ENCODE data around the gene DYNLRB2.
A peak's percentile ranks its signal among the peaks of the same experiment; 100 is the strongest.

The DYNLRB2 gene

DNA sequence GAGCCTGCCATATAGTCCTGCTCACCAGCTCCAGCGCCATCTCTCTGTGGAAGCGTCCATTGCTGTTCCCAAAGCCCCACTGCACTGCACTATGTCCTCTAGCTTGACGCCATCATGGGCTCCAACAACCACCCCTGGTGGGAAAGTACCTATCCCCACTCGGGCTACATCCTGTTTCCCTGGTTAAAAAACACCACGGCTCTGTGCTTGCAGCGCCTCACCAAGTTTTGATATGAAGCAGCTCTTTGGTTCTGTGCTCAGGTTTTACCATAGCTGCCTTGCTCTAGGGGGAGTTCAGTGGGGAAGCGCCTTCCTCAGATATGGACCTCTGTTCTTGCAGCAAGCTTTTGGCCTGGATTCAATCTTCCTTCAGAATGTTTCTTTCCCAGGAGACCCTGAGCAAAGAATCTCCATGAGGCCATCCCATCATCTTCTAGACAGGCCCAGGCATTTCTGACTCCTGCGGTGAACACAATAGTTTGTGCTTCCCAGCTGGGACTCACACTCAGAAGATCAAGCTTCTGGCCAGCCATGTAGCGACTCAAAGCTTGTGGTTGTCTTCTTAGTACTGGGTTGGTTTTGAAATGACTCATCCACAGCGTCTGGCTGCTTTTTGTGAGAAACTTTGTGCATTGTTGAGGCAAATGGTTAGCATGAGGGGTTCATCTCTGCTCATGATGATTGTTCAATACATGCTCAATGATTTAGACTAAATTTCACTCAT lies 39.5 kb downstream of the DYNLRB2 start:
- peaks cover 12% of the 10 kb centered on the region for H3K4me1 ChIP-seq (ENCODE audit: control insufficient read depth, insufficient read depth, low read length)
- H3K4me3 ChIP-seq (ENCODE audit: low read length) = no peak overlapping the region
- no peaks in the 10 kb centered on the region for H3K9me3 ChIP-seq (replicated peaks; ENCODE audit: low read length)
- H3K4me2 ChIP-seq (ENCODE audit: low read length) = no peak overlapping the region
- no peaks in the 10 kb centered on the region for H3K36me3 ChIP-seq (ENCODE audit: insufficient read depth, low read length)
- H3K27me3 ChIP-seq (ENCODE audit: control insufficient read depth, insufficient read depth, low read length) = no peaks in the 10 kb centered on the region
- no peak overlapping the region for H3K9ac ChIP-seq (ENCODE audit: low read depth, low read length)

DNA sequence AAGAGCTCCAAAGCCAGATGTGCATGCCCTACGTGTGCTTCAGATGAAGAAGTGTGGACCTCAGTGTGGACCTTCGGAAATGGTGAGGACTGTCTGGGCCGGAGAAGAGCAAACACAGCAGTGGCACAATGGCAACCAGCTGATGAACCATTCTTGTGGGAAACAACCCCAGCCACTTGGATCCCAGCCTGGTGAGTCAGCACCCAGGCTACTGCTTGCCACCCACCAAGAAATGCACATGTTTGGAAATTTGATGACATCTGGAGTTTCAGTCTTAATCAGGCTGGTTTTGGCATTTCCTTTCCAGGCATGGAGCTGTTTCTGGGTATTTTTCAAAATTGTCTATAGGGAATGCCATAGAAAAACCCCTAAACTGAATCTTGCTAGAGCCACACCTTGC lies 42.7 kb downstream of the DYNLRB2 start:
- H3K9me3 ChIP-seq (replicated peaks; ENCODE audit: low read length) = no peaks in the 10 kb centered on the region
- H3K4me3 ChIP-seq (ENCODE audit: low read length) = no peak overlapping the region
- no peaks in the 10 kb centered on the region for H3K36me3 ChIP-seq (ENCODE audit: insufficient read depth, low read length)
- no peak overlapping the region for H3K9ac ChIP-seq (ENCODE audit: low read depth, low read length)
- H3K4me2 ChIP-seq (ENCODE audit: low read length) = peak overlapping the region; percentile 24
- H3K27me3 ChIP-seq (ENCODE audit: control insufficient read depth, insufficient read depth, low read length) = no peaks in the 10 kb centered on the region
- H3K4me1 ChIP-seq (ENCODE audit: control insufficient read depth, insufficient read depth, low read length) = peaks cover 12% of the 10 kb centered on the region

DNA sequence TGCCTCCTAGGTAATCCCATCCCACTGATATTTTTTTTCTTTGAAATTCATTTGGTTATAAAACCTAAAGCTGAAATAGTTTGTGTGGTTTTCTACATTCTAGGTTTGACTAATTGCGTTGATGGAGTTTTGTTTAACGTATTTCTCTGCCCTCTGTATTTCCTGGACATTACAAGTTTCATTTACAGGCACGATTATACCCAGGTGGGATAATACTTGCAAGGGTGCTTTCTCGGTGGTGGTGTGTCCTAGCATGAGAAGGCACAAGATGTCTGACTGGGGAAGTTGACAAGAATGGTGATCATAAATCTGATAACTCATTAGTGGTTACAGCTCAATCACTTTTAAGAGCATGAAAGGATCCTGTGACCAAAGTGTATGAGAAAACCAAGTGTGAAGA lies 45.0 kb downstream of the DYNLRB2 start:
- Histone ChIP-seq H3K9me3 (replicated peaks; ENCODE audit: low read length) (no peaks in the 10 kb centered on the region), H3K4me3 (ENCODE audit: low read length) (no peak overlapping the region), H3K4me2 (ENCODE audit: low read length) (no peak overlapping the region), H3K9ac (ENCODE audit: low read depth, low read length) (no peak overlapping the region), H3K4me1 (ENCODE audit: control insufficient read depth, insufficient read depth, low read length) (peaks cover 12% of the 10 kb centered on the region), H3K27me3 (ENCODE audit: control insufficient read depth, insufficient read depth, low read length) (no peaks in the 10 kb centered on the region), H3K36me3 (ENCODE audit: insufficient read depth, low read length) (no peaks in the 10 kb centered on the region)

DNA sequence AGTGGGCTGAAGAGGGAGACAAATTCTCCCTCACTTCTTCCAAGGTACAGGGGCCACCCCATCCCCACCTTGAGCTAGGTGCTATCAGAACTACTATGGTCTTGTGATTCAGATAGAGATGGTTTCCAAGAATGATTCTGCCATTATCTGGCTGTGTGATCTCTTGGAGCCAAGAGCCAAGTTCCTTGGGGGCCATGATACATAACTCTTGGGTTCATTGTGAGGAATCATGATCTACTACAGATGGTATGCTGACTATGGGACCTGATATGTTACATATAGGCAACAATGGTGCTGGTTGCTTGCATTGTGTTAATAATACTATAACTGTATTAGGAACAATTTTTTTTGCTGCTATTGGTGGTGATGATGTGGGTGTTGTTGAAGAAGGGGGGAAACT lies 45.7 kb downstream of the DYNLRB2 start:
- Histone ChIP-seq H3K9ac (ENCODE audit: low read depth, low read length) (no peak overlapping the region), H3K4me3 (ENCODE audit: low read length) (no peak overlapping the region), H3K9me3 (replicated peaks; ENCODE audit: low read length) (no peaks in the 10 kb centered on the region), H3K4me2 (ENCODE audit: low read length) (no peak overlapping the region), H3K27me3 (ENCODE audit: control insufficient read depth, insufficient read depth, low read length) (no peaks in the 10 kb centered on the region), H3K36me3 (ENCODE audit: insufficient read depth, low read length) (no peaks in the 10 kb centered on the region), H3K4me1 (ENCODE audit: control insufficient read depth, insufficient read depth, low read length) (peaks cover 12% of the 10 kb centered on the region)

DNA sequence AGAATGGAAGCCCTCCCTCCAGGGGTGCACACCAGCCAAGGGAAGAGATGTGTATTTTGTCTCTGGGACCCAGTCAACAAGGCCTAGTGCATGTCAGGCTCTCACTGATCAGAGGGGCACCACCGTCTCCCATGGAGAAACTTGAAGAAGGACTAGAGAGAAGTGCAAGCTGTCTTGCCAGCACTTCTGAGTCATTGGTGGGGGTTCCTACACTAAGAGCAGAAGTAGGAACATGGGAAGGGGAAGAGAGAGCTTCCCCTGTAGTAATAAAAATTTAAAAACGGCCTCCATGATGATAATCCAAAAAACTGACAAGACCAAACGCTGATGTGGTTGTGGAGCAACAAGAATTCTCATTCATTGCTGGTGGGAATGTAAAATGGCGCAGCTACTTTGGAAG lies 46.3 kb downstream of the DYNLRB2 start:
- Histone ChIP-seq H3K27me3 (ENCODE audit: control insufficient read depth, insufficient read depth, low read length) (no peaks in the 10 kb centered on the region), H3K9me3 (replicated peaks; ENCODE audit: low read length) (no peaks in the 10 kb centered on the region), H3K4me1 (ENCODE audit: control insufficient read depth, insufficient read depth, low read length) (peaks cover 12% of the 10 kb centered on the region), H3K4me3 (ENCODE audit: low read length) (no peak overlapping the region), H3K9ac (ENCODE audit: low read depth, low read length) (no peak overlapping the region), H3K36me3 (ENCODE audit: insufficient read depth, low read length) (no peaks in the 10 kb centered on the region), H3K4me2 (ENCODE audit: low read length) (no peak overlapping the region)

DNA sequence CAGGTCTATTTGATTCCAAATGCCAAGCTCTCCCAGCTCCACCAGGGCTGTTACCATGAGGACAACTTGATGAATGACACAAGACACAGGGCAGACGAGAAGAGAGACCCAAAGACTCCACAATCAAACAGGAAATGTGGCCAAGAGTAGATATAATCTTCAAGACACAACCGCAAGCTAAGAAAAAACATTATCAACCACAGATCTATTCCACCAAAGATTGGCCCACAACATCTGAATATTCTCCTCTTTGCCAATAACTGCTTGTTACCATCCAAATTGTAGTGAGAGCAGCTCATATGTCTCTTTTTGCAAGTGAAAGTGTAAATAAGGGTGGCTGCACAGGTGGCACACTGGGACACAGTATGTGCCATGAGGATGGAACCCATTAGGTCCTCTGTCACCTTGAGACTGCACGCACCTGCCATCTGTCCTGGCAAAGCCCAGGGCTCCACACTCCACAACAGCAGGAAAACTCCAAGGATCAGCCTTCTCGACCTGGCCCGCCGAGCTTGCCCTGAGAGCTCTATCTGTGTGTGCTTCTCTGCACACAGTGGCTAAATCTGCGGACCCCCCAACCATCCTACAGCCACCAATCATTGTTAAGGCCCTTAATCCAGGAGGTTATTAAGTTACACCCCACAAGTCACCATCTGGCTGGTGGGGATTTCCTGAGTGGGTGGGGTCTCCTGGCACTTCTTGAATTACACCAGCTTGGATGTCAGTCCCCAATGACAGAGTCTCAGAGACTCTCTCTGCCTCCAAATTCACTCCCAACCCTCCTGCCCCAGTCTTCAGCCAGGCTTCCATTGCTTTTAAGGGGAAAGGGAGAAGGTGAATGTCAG lies 50.5 kb downstream of the DYNLRB2 start:
- Histone ChIP-seq H3K36me3 (ENCODE audit: insufficient read depth, low read length) (no peaks in the 10 kb centered on the region), H3K27me3 (ENCODE audit: control insufficient read depth, insufficient read depth, low read length) (no peaks in the 10 kb centered on the region), H3K4me3 (ENCODE audit: low read length) (no peak overlapping the region), H3K9ac (ENCODE audit: low read depth, low read length) (no peak overlapping the region), H3K9me3 (replicated peaks; ENCODE audit: low read length) (no peaks in the 10 kb centered on the region), H3K4me1 (ENCODE audit: control insufficient read depth, insufficient read depth, low read length) (no peaks in the 10 kb centered on the region), H3K4me2 (ENCODE audit: low read length) (no peak overlapping the region)

DNA sequence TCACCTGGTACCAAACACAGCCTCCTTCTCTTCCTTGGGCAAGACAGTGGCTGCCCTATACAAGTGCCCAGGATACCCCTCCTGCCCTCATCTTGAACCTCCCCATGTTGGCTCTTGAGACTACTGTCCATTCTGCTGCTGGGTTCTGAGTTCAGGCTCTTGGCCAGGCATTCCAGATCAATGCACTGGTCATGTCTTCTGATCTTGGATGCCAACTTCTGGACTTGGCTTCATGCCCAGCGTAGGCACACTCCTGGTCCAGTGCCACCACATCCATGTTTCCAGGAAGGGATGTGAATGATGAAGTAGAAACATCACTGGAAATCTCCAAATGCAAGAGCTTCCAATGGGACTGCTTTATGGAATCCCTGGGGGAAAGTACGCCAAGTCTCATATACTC lies 51.5 kb downstream of the DYNLRB2 start:
- Histone ChIP-seq H3K4me2 (ENCODE audit: low read length) (no peak overlapping the region), H3K36me3 (ENCODE audit: insufficient read depth, low read length) (no peaks in the 10 kb centered on the region), H3K4me1 (ENCODE audit: control insufficient read depth, insufficient read depth, low read length) (no peaks in the 10 kb centered on the region), H3K4me3 (ENCODE audit: low read length) (no peak overlapping the region), H3K27me3 (ENCODE audit: control insufficient read depth, insufficient read depth, low read length) (no peaks in the 10 kb centered on the region), H3K9me3 (replicated peaks; ENCODE audit: low read length) (no peaks in the 10 kb centered on the region), H3K9ac (ENCODE audit: low read depth, low read length) (no peak overlapping the region)

DNA sequence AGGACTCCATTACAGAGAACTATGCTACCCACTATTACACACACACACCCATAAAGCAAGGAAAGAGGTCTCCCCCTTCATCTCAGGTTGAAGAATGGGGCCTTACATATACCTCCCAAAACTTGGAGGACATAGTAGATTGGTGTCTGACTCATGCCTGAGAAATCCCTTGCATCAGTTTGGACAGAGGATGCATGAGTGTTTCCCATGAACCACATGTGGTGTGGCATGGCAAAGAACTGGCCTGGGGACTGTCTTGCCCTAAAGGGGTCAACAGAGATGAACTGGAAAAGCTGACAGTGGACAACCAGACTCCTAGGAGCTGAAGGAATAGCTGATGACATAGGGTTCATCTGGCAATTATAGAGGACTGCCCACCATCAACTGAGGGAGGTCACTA lies 54.0 kb downstream of the DYNLRB2 start:
- no peak overlapping the region for H3K4me3 ChIP-seq (ENCODE audit: low read length)
- H3K27me3 ChIP-seq (ENCODE audit: control insufficient read depth, insufficient read depth, low read length) = no peaks in the 10 kb centered on the region
- no peak overlapping the region for H3K4me2 ChIP-seq (ENCODE audit: low read length)
- H3K36me3 ChIP-seq (ENCODE audit: insufficient read depth, low read length) = no peaks in the 10 kb centered on the region
- H3K9ac ChIP-seq (ENCODE audit: low read depth, low read length) = no peak overlapping the region
- H3K9me3 ChIP-seq (replicated peaks; ENCODE audit: low read length) = no peaks in the 10 kb centered on the region
- peaks cover 13% of the 10 kb centered on the region for H3K4me1 ChIP-seq (ENCODE audit: control insufficient read depth, insufficient read depth, low read length)

DNA sequence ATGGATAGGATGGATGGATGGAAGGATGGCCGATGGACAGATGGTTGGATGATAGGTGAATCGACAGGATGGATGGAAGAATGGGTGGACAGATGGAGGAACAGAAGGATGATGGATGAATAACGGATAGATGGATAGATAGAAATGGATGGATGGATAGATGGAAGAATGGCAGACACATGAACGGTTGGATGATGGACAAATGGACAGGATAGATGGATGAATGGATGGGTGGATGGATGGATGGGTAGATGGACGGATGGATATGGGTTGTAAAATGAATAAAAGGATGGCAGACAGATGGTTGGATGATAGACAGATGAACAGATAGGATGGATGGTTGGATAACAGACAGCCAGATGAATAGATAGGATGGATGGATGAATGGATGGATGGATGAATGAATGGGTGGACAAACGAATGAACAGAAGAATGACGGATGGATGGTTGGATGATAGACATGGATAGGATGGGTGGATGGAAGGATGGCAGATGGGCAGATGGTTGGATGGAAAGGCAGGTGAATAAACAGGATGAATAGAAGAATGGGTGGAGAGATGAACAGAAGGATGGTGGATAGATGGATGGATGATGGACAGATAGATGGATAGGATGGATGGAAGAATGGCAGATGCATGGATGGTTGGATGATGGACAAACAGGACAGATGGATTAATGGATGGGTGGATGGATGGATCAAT lies 55.9 kb downstream of the DYNLRB2 start:
- Histone ChIP-seq H3K36me3 (ENCODE audit: insufficient read depth, low read length) (no peaks in the 10 kb centered on the region), H3K9ac (ENCODE audit: low read depth, low read length) (no peak overlapping the region)

DNA sequence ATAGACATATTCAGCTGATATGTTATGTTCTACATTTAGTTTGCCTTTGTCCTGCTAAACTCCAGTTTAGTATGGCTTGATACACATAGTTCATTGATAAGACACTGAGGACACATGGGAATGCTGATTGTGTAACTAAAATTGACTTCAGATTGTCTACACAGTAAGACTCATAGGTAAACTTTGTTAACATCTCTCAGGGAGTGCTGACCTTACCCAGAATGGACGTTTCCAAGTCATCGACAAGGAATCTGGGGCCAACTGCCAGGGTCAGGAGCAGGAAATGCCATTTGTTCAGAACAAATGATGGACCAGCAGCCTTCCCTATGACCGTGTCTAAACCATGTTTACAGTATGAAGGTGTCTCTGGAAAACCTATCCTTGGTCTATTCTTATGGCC lies 58.7 kb downstream of the DYNLRB2 start:
- no peak overlapping the region for H3K9ac ChIP-seq (ENCODE audit: low read depth, low read length)
- H3K27me3 ChIP-seq (ENCODE audit: control insufficient read depth, insufficient read depth, low read length) = no peaks in the 10 kb centered on the region
- H3K4me3 ChIP-seq (ENCODE audit: low read length) = no peak overlapping the region
- no peaks in the 10 kb centered on the region for H3K9me3 ChIP-seq (replicated peaks; ENCODE audit: low read length)
- peak overlapping the region; percentile 7 for H3K4me2 ChIP-seq (ENCODE audit: low read length)
- peaks cover 3% of the 10 kb centered on the region for H3K36me3 ChIP-seq (ENCODE audit: insufficient read depth, low read length)
- H3K4me1 ChIP-seq (ENCODE audit: control insufficient read depth, insufficient read depth, low read length) = peaks cover 24% of the 10 kb centered on the region

More for the DNA sequence above, 55.9 kb downstream of the DYNLRB2 start:
- Histone ChIP-seq H3K9me3 (replicated peaks; ENCODE audit: low read length) (no peaks in the 10 kb centered on the region), H3K4me3 (ENCODE audit: low read length) (no peak overlapping the region), H3K27me3 (ENCODE audit: control insufficient read depth, insufficient read depth, low read length) (no peaks in the 10 kb centered on the region), H3K4me1 (ENCODE audit: control insufficient read depth, insufficient read depth, low read length) (peaks cover 16% of the 10 kb centered on the region), H3K4me2 (ENCODE audit: low read length) (no peak overlapping the region)
